Colonic mucosa (tissue), 4 donors: ENCODE data around the gene SPDEF. TPM values are rescaled to one million over a fixed set of nuclear protein-coding genes. Genes with fewer than 3 reads are reported as not detected.

Experiments used
- DNase-seq: peaks from one replicate; pipeline ENCODE4 v3.0.0-alpha.2; 2020
- H3K27ac ChIP-seq: fragments of 200-600 bp; one replicate; pipeline ENCODE4 v1.8.0; 2021
- H3K27me3 ChIP-seq: fragments of 200-600 bp; one replicate; pipeline ENCODE4 v1.8.0; 2021
- H3K36me3 ChIP-seq: fragments of 200-600 bp; one replicate; pipeline ENCODE4 v1.8.0; 2021
- H3K4me1 ChIP-seq: fragments of 200-600 bp; one replicate; pipeline ENCODE4 v1.8.0; 2021; ENCODE audit warnings: mild to moderate bottlenecking
- H3K4me3 ChIP-seq: fragments of 200-600 bp; one replicate; pipeline ENCODE4 v1.8.0; 2021
- H3K9ac ChIP-seq, 2 donors: one replicate each; pipeline ENCODE4 v1.7.0; 2013; ENCODE audit warnings: control low read depth in 2 of 2, low read depth in 2 of 2, low read length in 2 of 2
- H3K9me3 ChIP-seq: fragments of 200-600 bp; one replicate; pipeline ENCODE4 v1.8.0; 2021
- CTCF ChIP-seq: fragments of 200-600 bp; IDR thresholded peaks from one replicate; pipeline ENCODE4 v1.8.0; 2022; ENCODE audit warnings: antibody characterized with exemption, mild to moderate bottlenecking
- intact Hi-C: fragments of 100-400 bp; cut with DNase I; formaldehyde crosslinking; loops from one replicate; pipeline ENCODE4 v1.14.1; 2022
- total RNA-seq, 2 donors: library from RNA; stranded (reverse); fragmentation: NEBNext Ultra II Directional in 1 of 2; extraction: Animal tissue kit (Norgen Biotek cat#: 25700) in 1 of 2; gene quantifications; one replicate each; pipeline ENCODE4 v1.2.1, GENCODE V29; 2021
- donor health status: healthy.
- donor health status: DM: no; HTN: no; CAD: no.
- donor health status: DM: no; HTN: no; CAD: no.

Gene SPDEF
- total RNA-seq, 2 donors from 2014 or later = 71.0 to 102 TPM

- Histone ChIP-seq H3K9ac (no peak overlapping the region), H3K4me3 (no peak overlapping the region), H3K27ac (no peak overlapping the region), H3K36me3 (no peaks in the 10 kb centered on the region), H3K4me1 (peaks cover 7% of the 10 kb centered on the region), H3K27me3 (no peaks in the 10 kb centered on the region), H3K9me3 (no peaks in the 10 kb centered on the region)
- DNase-seq = no peak
- no peak for TF ChIP-seq CTCF
- intact Hi-C loops = no loop called here
These were observed 6.9 kb downstream of the SPDEF start for GRCh38 chr6:34549026-34549803.

GRCh38 chr6:34547701-34548644, 8.2 kb downstream of the SPDEF start:
- peak; percentile 78 for DNase-seq
- H3K27ac ChIP-seq = peak overlapping the region; percentile 77
- TF ChIP-seq CTCF = no peak
- H3K9me3 ChIP-seq = no peaks in the 10 kb centered on the region
- intact Hi-C loops = no loop called here
- H3K4me3 ChIP-seq = no peak overlapping the region
- no peaks in the 10 kb centered on the region for H3K36me3 ChIP-seq
- H3K9ac ChIP-seq = peak overlapping the region in 1 of 2 donors; percentile 53
- H3K27me3 ChIP-seq = no peaks in the 10 kb centered on the region
- peaks cover 7% of the 10 kb centered on the region for H3K4me1 ChIP-seq

GRCh38 chr6:34546551-34547321, 9.4 kb downstream of the SPDEF start:
- peak; percentile 84 for DNase-seq
- Histone ChIP-seq H3K36me3 (no peaks in the 10 kb centered on the region), H3K4me1 (peaks cover 7% of the 10 kb centered on the region), H3K27ac (peak overlapping the region; percentile 77), H3K9ac (peak overlapping the region; percentile 33 to 80), H3K27me3 (no peaks in the 10 kb centered on the region), H3K4me3 (no peak overlapping the region), H3K9me3 (no peaks in the 10 kb centered on the region)
- no peak for TF ChIP-seq CTCF
- intact Hi-C loops = no loop called here

GRCh38 chr6:34544776-34545471, 11.2 kb downstream of the SPDEF start:
- Histone ChIP-seq H3K4me1 (peaks cover 7% of the 10 kb centered on the region), H3K27me3 (no peaks in the 10 kb centered on the region), H3K36me3 (no peaks in the 10 kb centered on the region), H3K9ac (peak overlapping the region; percentile 48 to 51), H3K9me3 (no peaks in the 10 kb centered on the region), H3K27ac (no peak overlapping the region), H3K4me3 (no peak overlapping the region)
- intact Hi-C loops = no loop called here
- TF ChIP-seq CTCF = no peak
- DNase-seq = no peak
